H1 (cell line): ENCODE results near the gene NLK. TPM values are rescaled to one million over a fixed set of nuclear protein-coding genes. Genes with fewer than 3 reads are reported as not detected.

Experiments used
- BACH1 ChIP-seq: IDR thresholded peaks from 2 replicates; pipeline ENCODE4 v1.6.1; 2012; ENCODE audit warnings: low read length, improper control_type of control experiment
- RAD21 ChIP-seq, 2 experiments: IDR thresholded peaks in 1 of 2; conservative IDR thresholded peaks in 1 of 2; 2 replicates each; pipeline ENCODE4 v1.6.1; 2011; ENCODE audit warnings: low read depth in 2 of 2, low read length in 2 of 2, improper control_type of control experiment in 1 of 2, inconsistent platforms in 1 of 2, mild to moderate bottlenecking in 1 of 2, moderate library complexity in 1 of 2
- RFX5 ChIP-seq: IDR thresholded peaks from 2 replicates; pipeline ENCODE4 v1.6.1; 2011; ENCODE audit warnings: low read depth, low read length, improper control_type of control experiment, borderline replicate concordance
- SP2 ChIP-seq: IDR thresholded peaks from 2 replicates; pipeline ENCODE4 v1.6.1; 2012; ENCODE audit warnings: mild to moderate bottlenecking, low read length, inconsistent platforms
- SP4 ChIP-seq: IDR thresholded peaks from 2 replicates; pipeline ENCODE4 v1.6.1; 2012; ENCODE audit warnings: low read length, inconsistent platforms
- polyA plus RNA-seq, 7 experiments: library from polyadenylated mRNA; depleted of rRNA in 3 of 7; stranded (reverse) in 5 of 7; unstranded in 2 of 7; fragments of >200 nt in 5 of 7; fragments of 200-250 nt in 2 of 7; gene quantifications; 1 replicate in 5 of 7; 2 replicates in 1 of 7; 4 replicates in 1 of 7; pipeline versions ENCODE4 v1.2.1 to v1.2.3, GENCODE V29; 2011 to 2013; ENCODE audit warnings: missing spikeins in 2 of 7, mixed read lengths in 2 of 7
- total RNA-seq: library from RNA; stranded (reverse); fragmentation: NEBNext Ultra II Directional; extraction: Animal tissue kit (Norgen Biotek cat#: 25700); gene quantifications from 2 replicates; pipeline ENCODE4 v1.2.1, GENCODE V29; 2021

The NLK gene
- total and polyA plus RNA-seq, 2 of the 8 experiments (the other 6 are each of a cell fraction or from before 2014, with no cell fraction given) = 30.8 to 49.9 TPM

- TF ChIP-seq SP4 = no peak
- no peak for TF ChIP-seq SP2
- TF ChIP-seq RFX5 = no peak
- TF ChIP-seq RAD21 (IDR thresholded peaks at IDR 0.05 in 1 of 2, conservative IDR thresholded peaks at IDR 0.05 in 1 of 2; ENCODE audit: low read depth in 2 of 2, low read length in 2 of 2) = no peak
- no peak for TF ChIP-seq BACH1
Measured at GRCh38 chr17:28178800-28179199, 136.3 kb downstream of the NLK start (continued).
